HG03060 (cell line): ENCODE data around the gene MYO16.

Source experiments
- ATAC-seq: cut with Tn5 transposase; IDR thresholded peaks from one replicate; pipeline ENCODE4 v1.9.1; 2021; ENCODE audit warnings: low read depth, moderate number of reproducible peaks; ENCODE audit not compliant: unreplicated experiment

MYO16 gene

GRCh38 chr13:108786456-108787200 is 157.2 kb downstream of the MYO16 start:
- no peak for ATAC-seq

GRCh38 chr13:108787700-108788414 is 158.4 kb downstream of the MYO16 start:
- no peak for ATAC-seq

GRCh38 chr13:108789476-108789875 is 160.1 kb downstream of the MYO16 start:
- no peak for ATAC-seq

- ATAC-seq, result no peak
Measured at GRCh38 chr13:108795841-108796240, 166.4 kb downstream of the MYO16 start.

GRCh38 chr13:108797354-108797753 is 167.9 kb downstream of the MYO16 start:
- no peak for ATAC-seq

GRCh38 chr13:108807841-108808240 is 178.4 kb downstream of the MYO16 start:
- no peak for ATAC-seq

- ATAC-seq, result no peak
Measured at GRCh38 chr13:108812165-108812564, 182.8 kb downstream of the MYO16 start.

GRCh38 chr13:108812661-108813060 is 183.2 kb downstream of the MYO16 start:
- no peak for ATAC-seq

GRCh38 chr13:108813587-108814170 is 184.3 kb downstream of the MYO16 start:
- ATAC-seq, result no peak

- no peak for ATAC-seq
Measured at GRCh38 chr13:108816375-108816774, 187.0 kb downstream of the MYO16 start.

GRCh38 chr13:108827646-108828045 is 198.2 kb downstream of the MYO16 start:
- no peak for ATAC-seq

GRCh38 chr13:108828086-108828815 is 198.8 kb downstream of the MYO16 start:
- ATAC-seq, result no peak

GRCh38 chr13:108830916-108831315 is 201.5 kb downstream of the MYO16 start:
- no peak for ATAC-seq

GRCh38 chr13:108833531-108833930 is 204.1 kb downstream of the MYO16 start:
- ATAC-seq, result no peak

- no peak for ATAC-seq
Measured at GRCh38 chr13:108834193-108834592, 204.8 kb downstream of the MYO16 start.

- ATAC-seq, result no peak
Measured at GRCh38 chr13:108835083-108835482, 205.7 kb downstream of the MYO16 start.

- no peak for ATAC-seq
Measured at GRCh38 chr13:108850691-108851090, 221.3 kb downstream of the MYO16 start.

- no peak for ATAC-seq
Measured at GRCh38 chr13:108851660-108852059, 222.2 kb downstream of the MYO16 start.

GRCh38 chr13:108853031-108853430 is 223.6 kb downstream of the MYO16 start:
- no peak for ATAC-seq

- ATAC-seq, result peak; percentile 52
Measured at GRCh38 chr13:108855737-108856387, 226.5 kb downstream of the MYO16 start.
